Mesenteric fat pad (tissue), 1 donor: Measurements from ENCODE around the gene STOML1. TPM values are rescaled to one million over a fixed set of nuclear protein-coding genes. Genes with fewer than 3 reads are reported as not detected.

Source experiments
- DNase-seq: peaks from one replicate; pipeline ENCODE4 v3.0.0-alpha.2; 2020; ENCODE audit warnings: low spot score
- long read RNA-seq: library from polyadenylated mRNA; unstranded; transcript quantifications from one replicate; pipeline ENCODE4 v2.0.0, GENCODE V29; 2020
- total RNA-seq: library from RNA; stranded (reverse); fragmentation: NEBNext Ultra II Directional; extraction: Animal tissue kit (Norgen Biotek cat#: 25700); gene quantifications from one replicate; pipeline ENCODE4 v1.2.1, GENCODE V29; 2021
- donor health status: DM: yes; HTN: yes; CAD: no.

The STOML1 gene, protein sequence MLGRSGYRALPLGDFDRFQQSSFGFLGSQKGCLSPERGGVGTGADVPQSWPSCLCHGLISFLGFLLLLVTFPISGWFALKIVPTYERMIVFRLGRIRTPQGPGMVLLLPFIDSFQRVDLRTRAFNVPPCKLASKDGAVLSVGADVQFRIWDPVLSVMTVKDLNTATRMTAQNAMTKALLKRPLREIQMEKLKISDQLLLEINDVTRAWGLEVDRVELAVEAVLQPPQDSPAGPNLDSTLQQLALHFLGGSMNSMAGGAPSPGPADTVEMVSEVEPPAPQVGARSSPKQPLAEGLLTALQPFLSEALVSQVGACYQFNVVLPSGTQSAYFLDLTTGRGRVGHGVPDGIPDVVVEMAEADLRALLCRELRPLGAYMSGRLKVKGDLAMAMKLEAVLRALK
- total RNA-seq = 18.6 TPM
- long read RNA-seq, full-length matches to known transcripts = 132 of 210 reads
- long read RNA-seq, partial matches to known transcripts = 12 of 210 reads
- long read RNA-seq, other reads (novel, unspliced or antisense) = 66 of 210 reads

DNA sequence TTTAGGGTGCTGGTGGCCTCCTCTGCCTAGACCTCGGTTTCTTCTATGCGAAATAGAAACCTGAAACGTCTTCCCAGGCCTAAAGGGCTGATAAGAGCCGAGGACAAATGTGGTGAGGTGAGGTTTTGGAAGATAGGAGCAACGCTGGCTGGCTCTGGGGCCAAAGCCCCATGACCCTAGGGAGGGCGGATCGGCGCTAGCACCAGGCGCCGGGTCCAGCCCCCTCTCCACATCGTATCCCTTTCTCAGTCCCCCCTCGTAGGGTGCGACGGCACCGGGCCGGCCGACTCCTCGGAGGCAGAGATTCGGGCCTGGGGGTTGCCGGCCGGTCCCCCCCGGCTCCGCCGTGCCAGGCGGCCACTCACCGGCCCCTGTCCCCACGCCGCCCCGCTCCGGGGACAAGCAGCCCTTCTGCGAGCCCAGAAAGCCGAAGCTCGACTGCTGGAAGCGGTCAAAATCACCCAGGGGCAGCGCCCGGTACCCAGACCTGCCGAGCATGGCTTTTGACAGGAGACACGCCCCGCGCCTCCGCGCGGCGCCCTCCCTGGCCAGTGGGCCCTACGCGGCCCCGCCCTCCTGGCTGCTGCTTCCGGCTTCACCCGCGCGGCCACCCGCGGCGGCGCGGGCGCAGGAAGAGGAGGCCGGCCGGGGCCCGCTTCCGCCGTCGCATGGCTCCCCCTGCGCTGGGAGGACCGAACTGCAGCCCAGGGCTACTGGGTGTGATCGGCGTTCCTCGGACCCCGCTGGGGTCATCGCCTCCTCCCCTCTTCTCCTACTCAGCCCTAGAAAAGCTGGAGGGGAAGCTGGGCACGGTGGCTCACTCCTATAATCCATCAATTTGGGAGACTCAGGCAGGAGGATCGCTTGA lies at the start of gene STOML1:
Gene STOML1, minus strand, starts transcription at position 570 of the 868 bp plus-strand sequence. Its CDS starts 72 bp downstream, at position 498.
- peak; percentile 98 for DNase-seq

- DNase-seq = no peak
These were observed 49.2 kb upstream of the STOML1 start for GRCh38 chr15:74041311-74041756.

DNA sequence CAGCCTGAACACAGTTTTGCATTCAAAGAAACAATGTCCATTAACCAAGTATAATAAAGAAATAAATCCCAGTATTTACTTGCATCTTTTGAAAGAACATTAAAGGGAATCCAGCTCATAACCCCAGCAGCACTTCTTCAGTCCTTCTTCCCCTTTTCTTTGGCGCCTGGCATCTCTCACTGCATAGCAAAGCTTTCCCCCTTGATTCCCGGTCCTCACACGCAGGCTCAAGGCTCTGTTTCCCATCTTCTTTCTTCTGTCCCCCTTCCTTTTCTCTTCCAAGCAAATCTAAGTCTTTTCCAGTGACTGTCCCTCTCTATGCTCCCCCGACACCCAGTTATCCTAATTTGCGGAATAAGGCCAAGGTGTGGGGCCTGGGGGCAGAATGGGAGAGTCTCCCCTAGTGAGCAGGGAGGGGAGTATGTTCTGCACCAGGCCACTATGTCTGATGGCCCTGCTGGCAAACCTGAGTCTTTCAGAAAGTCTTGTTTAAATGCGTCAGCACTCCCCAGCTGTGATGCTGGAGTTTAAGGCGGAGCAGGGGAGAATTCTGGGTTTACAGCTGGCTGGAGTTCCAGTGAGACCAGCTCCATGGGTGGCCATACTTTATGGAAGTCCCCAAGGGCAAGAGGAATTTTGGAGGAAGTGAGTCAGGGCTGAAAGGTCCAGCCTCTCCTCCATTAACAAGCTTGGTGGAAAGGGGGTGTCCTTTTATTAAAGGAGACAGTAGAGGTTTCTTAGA lies 48.2 kb upstream of the STOML1 start:
- no peak for DNase-seq

GRCh38 chr15:74039656-74040010 lies 47.5 kb upstream of the STOML1 start:
- no peak for DNase-seq

- DNase-seq = no peak
These were observed 46.9 kb upstream of the STOML1 start for GRCh38 chr15:74038707-74039655.

DNA sequence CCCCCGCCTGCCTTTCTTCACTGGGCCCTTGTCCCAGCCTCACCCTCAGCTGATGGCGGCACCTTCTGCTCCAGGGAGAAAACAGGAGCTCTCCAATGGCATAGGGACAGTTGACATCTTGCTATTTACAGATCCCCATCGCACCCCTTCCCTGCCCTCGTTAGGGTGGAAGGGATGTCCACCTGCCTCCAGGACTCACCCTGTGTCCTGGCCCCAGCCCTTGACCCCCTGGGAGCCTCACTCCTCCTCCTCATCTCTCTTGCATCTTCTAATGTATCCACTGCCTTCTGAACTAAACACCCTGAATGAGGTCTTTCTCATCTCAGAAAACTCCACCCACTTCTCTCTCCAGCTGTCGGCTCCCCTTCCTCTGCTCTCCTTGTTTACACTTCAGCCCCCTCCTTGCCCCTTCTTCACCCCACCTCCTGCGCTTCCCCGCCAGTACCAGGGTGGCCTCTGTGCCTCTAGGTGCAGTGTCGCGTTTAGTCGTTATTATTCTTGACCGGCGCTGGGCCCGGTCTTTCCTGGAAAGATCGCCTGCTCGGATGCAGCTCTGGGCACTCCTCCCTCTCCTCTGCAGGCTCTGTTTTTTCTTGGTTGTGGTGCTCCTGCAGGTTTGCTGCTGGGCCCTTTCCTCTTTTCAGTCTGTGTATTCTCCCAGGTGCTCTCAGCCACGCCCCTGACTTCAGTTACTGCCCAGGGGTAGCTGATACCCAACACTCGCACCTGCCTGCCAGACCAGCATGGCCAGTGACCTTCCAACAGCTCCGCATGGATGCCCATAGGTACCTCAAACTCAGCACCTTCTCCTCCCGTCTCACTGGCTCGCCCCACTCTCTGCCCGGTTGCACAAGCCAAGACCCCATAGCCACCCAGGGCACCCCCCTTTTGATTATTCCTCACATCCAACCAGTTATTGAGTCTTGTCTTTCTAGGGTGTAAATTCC lies 45.3 kb upstream of the STOML1 start:
- no peak for DNase-seq

DNA sequence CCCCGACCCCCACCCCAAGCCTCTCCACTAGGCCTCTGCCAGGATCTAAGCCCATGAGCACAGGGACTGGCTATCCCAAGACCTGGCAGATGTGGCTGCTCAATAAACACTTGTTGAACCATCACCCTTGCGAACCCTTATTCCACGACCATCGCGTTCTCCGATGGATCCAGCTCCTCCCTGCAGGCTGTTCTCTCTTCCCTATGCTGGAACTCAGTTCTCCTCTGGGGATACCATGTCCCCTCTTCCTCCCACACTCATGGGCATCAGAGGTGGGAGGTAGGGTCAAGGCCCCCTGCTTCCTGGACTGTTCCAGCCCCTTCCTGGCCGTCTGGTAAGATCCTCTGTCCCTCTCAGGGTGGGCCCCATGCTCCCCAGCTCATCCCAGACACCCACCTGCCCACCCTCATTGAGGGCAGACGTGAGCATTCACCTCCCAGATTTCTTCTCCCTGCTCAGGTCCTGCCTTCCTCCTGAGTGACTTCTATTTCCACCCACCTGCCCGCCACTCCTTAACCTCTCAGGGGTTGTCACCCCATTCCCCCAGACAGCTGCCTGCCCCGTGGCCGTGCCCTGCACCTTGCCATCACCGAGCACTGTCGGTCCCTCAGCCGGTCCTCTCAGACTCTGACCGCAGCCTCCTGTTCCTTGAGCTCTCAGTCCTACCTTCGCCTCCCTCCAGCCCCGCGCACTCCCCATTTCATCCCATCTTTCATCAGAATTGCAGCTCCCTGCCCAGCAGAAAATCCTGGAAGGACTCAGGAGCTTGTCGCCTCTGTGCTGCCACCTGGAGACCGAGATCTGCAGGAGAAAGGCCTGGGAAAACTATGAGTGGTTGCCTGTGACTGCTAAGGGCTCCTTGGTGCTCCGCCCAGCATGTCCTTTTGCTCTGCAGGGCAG lies 44.4 kb upstream of the STOML1 start:
- no peak for DNase-seq

DNA sequence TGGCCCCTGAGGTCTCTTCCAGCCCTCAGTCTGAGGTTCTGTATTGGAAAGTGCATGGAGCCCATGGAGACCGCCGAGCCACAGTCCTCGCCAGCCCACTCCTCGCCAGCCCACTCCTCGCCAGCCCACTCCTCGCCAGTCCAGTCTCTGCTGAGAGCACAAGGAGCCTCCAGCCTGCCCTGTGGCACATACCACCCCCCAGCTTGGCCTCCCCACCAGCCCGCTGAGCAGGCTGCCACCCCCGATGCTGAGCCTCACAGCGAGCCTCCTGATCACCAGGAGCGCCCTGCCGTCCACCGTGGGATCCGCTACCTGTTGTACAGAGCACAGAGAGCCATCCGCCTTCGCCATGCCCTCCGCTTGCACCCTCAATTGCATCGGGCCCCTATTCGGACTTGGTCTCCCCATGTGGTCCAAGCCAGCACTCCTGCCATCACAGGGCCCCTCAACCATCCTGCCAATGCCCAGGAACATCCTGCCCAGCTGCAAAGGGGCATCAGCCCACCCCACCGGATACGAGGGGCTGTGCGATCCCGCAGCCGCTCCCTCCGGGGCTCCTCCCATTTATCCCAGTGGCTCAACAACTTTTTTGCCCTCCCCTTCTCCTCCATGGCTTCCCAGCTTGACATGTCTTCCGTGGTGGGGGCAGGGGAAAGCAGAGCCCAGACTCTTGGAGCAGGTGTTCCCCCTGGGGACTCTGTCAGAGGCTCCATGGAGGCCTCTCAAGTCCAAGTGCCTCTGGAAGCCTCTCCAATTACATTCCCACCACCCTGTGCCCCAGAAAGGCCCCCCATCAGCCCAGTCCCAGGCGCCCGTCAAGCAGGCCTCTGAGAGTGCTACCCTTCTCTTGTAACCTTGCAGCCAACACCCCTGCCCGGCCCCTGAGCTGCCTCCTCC lies 43.3 kb upstream of the STOML1 start:
- DNase-seq = no peak

DNA sequence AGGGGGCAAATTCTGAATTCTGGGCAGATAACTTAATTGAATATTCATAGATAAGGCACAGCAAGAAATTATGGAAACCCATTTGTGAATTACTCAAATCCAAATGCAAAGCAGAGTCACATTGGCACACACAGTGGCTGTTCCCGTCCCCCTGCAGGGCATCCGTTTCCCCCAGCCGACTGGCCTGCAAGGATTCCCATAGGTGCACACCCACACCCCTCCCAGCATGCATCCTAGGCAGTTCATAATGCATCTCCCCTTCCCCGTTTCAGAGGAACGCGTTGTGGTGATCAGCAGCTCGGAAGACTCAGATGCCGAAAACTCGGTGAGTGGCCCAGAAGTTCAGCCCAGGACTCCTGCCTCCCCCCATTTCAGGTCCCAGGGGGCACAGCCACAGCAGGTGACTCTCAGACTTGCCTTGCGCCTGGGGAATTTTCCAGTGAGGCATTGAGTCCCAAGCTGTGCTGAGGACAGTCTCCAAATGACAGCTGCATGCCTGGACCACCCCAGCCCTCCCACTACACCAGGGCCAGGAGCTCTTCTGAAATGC lies 42.2 kb upstream of the STOML1 start:
- no peak for DNase-seq

DNA sequence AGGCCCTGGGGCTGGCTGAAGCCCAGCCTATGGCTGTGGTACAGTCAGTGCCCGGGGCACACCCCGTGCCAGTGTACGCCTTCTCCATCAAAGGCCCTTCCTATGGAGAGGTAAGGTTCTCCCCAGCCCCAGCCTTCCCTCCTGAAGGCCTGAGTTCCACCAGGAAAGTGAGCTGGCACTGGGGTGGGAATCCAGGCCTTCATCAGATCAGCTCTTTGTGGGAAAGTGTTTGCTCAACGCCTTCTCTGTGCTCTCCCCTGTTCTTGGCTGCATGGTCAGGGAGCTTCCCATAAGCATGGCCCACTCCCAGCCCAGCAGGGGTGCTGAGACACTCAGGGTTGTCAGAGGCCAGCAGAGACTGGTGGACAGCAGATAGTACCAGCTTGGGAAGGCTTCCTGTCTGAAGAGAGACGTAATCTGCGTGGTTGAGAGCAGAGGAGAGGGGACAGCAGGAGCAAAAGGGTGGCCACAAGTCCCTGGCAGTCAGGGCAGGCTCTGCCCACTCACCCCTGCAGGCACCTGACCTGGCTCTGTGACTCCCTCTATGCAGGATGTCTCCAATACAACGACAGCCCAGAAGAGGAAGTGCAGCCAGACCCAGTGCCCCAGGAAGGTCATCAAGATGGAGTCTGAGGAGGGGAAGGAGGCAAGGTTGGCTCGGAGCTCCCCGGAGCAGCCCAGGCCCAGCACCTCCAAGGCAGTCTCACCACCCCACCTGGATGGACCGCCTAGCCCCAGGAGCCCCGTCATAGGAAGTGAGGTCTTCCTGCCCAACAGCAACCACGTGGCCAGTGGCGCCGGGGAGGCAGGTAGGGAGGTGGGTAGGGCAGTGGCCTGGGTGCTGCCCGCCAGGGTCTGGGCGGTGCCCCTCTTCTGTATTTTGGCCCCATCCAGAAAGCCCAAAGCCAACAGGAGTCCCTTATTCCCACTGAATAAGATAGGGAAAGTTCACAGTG lies 40.8 kb upstream of the STOML1 start:
- DNase-seq = no peak

- no peak for DNase-seq
These were observed 40.0 kb upstream of the STOML1 start for GRCh38 chr15:74032046-74032445.

DNA sequence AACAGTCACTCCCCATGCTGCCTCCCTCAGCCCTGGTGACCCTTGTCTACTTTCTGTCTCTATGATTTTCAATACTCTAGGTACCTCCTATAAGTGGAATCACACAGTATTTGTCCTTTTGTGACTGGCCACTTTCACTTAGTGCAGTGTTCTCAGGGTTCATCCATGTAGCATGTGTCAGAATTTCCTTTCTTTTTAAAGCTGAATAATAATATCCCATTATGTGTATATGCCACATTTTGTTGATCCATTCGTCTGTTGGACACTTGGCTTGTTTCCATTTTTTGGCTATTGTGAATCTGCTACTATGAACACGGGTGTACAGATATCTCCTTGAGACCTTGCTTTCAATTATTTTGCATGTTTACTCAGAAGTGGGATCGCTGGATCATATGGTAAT lies 36.6 kb upstream of the STOML1 start:
- DNase-seq = no peak

- peak; percentile 12 for DNase-seq
These were observed 35.6 kb upstream of the STOML1 start for GRCh38 chr15:74027688-74028087.

DNA sequence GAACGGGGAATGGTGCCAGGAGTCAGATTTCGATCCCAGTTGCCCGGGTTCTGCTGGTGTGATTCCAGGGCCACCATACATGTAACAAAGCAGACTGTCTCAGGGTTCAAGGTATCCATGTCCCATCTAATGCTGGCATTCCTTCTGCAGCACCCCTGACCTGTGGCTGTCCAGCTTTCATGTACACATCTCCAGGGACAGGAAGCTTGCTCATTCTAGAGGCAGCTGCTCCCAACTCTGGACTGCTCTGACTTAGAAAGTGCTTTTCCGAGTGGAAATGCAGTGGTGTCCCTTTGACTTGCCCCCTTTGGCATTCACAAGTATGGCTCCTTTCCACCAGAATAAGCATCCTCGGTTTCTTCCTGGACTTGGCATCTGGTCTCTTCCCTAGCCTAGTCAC lies 33.3 kb upstream of the STOML1 start:
- DNase-seq = no peak

GRCh38 chr15:74024687-74025086 lies 32.6 kb upstream of the STOML1 start:
- no peak for DNase-seq
